CD14-positive monocyte (primary cell): ENCODE data around the gene ST6GALNAC2. TPM values are rescaled to one million over a fixed set of nuclear protein-coding genes. Genes with fewer than 3 reads are reported as not detected.

Source experiments
- DNase-seq, 3 donors: peaks; one replicate each; pipeline ENCODE4 v3.0.0-alpha.2; 2011 to 2022
- H2AFZ ChIP-seq: 2 replicates; pipeline ENCODE4 v1.6.0; 2012; ENCODE audit warnings: mild to moderate bottlenecking, low read depth, low read length, inconsistent platforms; ENCODE audit not compliant: insufficient read depth, poor library complexity, severe bottlenecking
- H3K27ac ChIP-seq, 2 donors: 1 replicate in 1 of 2; 2 replicates in 1 of 2; pipeline ENCODE4 v1.5.1; 2012 to 2013; ENCODE audit warnings: low read length in 2 of 2, control low read depth in 1 of 2, inconsistent platforms in 1 of 2, low read depth in 1 of 2, mild to moderate bottlenecking in 1 of 2
- H3K27me3 ChIP-seq, 2 donors: one replicate each; pipeline versions ENCODE4 v1.6.0 to v1.6.1; 2011 to 2013; ENCODE audit warnings: low read length in 2 of 2; ENCODE audit not compliant: control insufficient read depth in 2 of 2, insufficient read depth in 2 of 2
- H3K36me3 ChIP-seq, 2 donors: replicated peaks in 1 of 2; 1 replicate in 1 of 2; 2 replicates in 1 of 2; pipeline versions ENCODE4 v1.5.1 to v1.6.1; 2012 to 2013; ENCODE audit warnings: low read length in 2 of 2, control low read depth in 1 of 2, inconsistent platforms in 1 of 2, mild to moderate bottlenecking in 1 of 2; ENCODE audit not compliant: insufficient read depth in 2 of 2, control insufficient read depth in 1 of 2
- H3K4me1 ChIP-seq, 2 donors: 1 replicate in 1 of 2; 2 replicates in 1 of 2; pipeline versions ENCODE4 v1.5.1 to v1.6.1; 2012 to 2013; ENCODE audit warnings: low read length in 2 of 2, control low read depth in 1 of 2, inconsistent platforms in 1 of 2, mild to moderate bottlenecking in 1 of 2, moderate library complexity in 1 of 2; ENCODE audit not compliant: insufficient read depth in 2 of 2, control insufficient read depth in 1 of 2
- H3K4me2 ChIP-seq: replicated peaks from 2 replicates; pipeline ENCODE3; 2012; ENCODE audit warnings: low read length, moderate library complexity, mild to moderate bottlenecking; ENCODE audit not compliant: poor library complexity, severe bottlenecking; ENCODE audit errors: extremely low read depth
- H3K4me3 ChIP-seq, 3 experiments: fragments of 200-600 bp in 1 of 3; sonication (generic) in 1 of 3; replicated peaks in 1 of 3; 1 replicate in 2 of 3; 2 replicates in 1 of 3; pipeline ENCODE4 v1.5.1; 2011 to 2013; ENCODE audit warnings: low read length in 3 of 3, mild to moderate bottlenecking in 3 of 3, control low read depth in 2 of 3, low read depth in 2 of 3, inconsistent platforms in 1 of 3, moderate library complexity in 1 of 3
- H3K79me2 ChIP-seq: 2 replicates; pipeline ENCODE4 v1.6.0; 2012; ENCODE audit warnings: mild to moderate bottlenecking, control low read depth, inconsistent platforms, low read length, moderate library complexity; ENCODE audit not compliant: insufficient read depth
- H3K9ac ChIP-seq: 2 replicates; pipeline ENCODE4 v1.6.0; 2017; ENCODE audit warnings: low read length, mild to moderate bottlenecking; ENCODE audit not compliant: insufficient read depth, poor library complexity, severe bottlenecking
- H3K9me3 ChIP-seq, 2 donors: replicated peaks in 1 of 2; 1 replicate in 1 of 2; 2 replicates in 1 of 2; pipeline versions ENCODE4 v1.5.1 to v1.6.1; 2012 to 2013; ENCODE audit warnings: low read length in 2 of 2, control low read depth in 1 of 2; ENCODE audit not compliant: control insufficient read depth in 1 of 2, insufficient read depth in 1 of 2
- H4K20me1 ChIP-seq: 2 replicates; pipeline ENCODE4 v1.6.0; 2012; ENCODE audit warnings: mild to moderate bottlenecking, low read length, control low read depth, moderate library complexity; ENCODE audit not compliant: insufficient read depth
- H3K27ac Mint-ChIP-seq, 7 donors: one replicate each; pipeline ENCODE4 v1.8.0; 2020; ENCODE audit warnings: mild to moderate bottlenecking in 7 of 7, mixed read lengths in 7 of 7, moderate library complexity in 6 of 7, inconsistent platforms in 2 of 7
- H3K27me3 Mint-ChIP-seq, 3 donors: one replicate each; pipeline ENCODE4 v1.8.0; 2021 to 2022; ENCODE audit warnings: low read depth in 3 of 3, mild to moderate bottlenecking in 3 of 3, mixed read lengths in 3 of 3, moderate library complexity in 3 of 3, inconsistent platforms in 1 of 3
- H3K36me3 Mint-ChIP-seq, 2 donors: one replicate each; pipeline ENCODE4 v1.8.0; 2020; ENCODE audit warnings: mixed read lengths in 2 of 2, inconsistent platforms in 1 of 2, mild to moderate bottlenecking in 1 of 2
- H3K4me1 Mint-ChIP-seq: one replicate; pipeline ENCODE4 v1.8.0; 2020; ENCODE audit warnings: mild to moderate bottlenecking, mixed read lengths
- H3K4me3 Mint-ChIP-seq, 2 donors: one replicate each; pipeline ENCODE4 v1.8.0; 2020; ENCODE audit warnings: mild to moderate bottlenecking in 2 of 2, mixed read lengths in 2 of 2, moderate library complexity in 1 of 2
- H3K9me3 Mint-ChIP-seq, 7 donors: one replicate each; pipeline ENCODE4 v1.8.0; 2020 to 2022; ENCODE audit warnings: mixed read lengths in 7 of 7, mild to moderate bottlenecking in 6 of 7, moderate library complexity in 6 of 7, inconsistent platforms in 2 of 7
- CTCF ChIP-seq: fragments of 200-600 bp; IDR thresholded peaks from one replicate; pipeline ENCODE4 v1.8.0; 2022; ENCODE audit warnings: antibody characterized with exemption, mild to moderate bottlenecking
- WGBS: methylation state at CpG from one replicate; pipeline ENCODE4 v1.1.5; 2013; ENCODE audit warnings: missing lambda C conversion rate; ENCODE audit not compliant: insufficient coverage; 5-methylcytosine and 5-hydroxymethylcytosine counted together
- intact Hi-C, 2 donors: fragments of 100-400 bp; cut with micrococcal nuclease; formaldehyde crosslinking; loops; one replicate each; pipeline versions ENCODE4 v1.15.0 to v1.15.1; 2023
- polyA plus RNA-seq, 3 donors: library from polyadenylated mRNA; depleted of rRNA in 1 of 3; unstranded in 2 of 3; stranded (reverse) in 1 of 3; fragments of 300-500 nt in 2 of 3; fragments of >200 nt in 1 of 3; fragmentation: Illumina TruSeq in 2 of 3; gene quantifications; 1 replicate in 2 of 3; 2 replicates in 1 of 3; pipeline ENCODE4 v1.2.3, GENCODE V29; 2012 to 2021

Gene ST6GALNAC2
- polyA plus RNA-seq, 3 donors = 8.3 to 11.8 (median 11.8) TPM

- no peak overlapping the region for H3K4me3 Mint-ChIP-seq
- no peak overlapping the region for H3K4me2 ChIP-seq
- no peaks in the 10 kb centered on the region for H4K20me1 ChIP-seq
- no peak overlapping the region for H2AFZ ChIP-seq
- H3K9me3 Mint-ChIP-seq = no peaks in the 10 kb centered on the region
- no peaks in the 10 kb centered on the region for H3K9me3 ChIP-seq
- WGBS = 57% methylated on average over 8 of the region's 11 CpGs
- peaks cover 1 to 7% (median 7%) of the 10 kb centered on the region in 3 donors for H3K27me3 Mint-ChIP-seq
- no peaks in the 10 kb centered on the region for H3K27me3 ChIP-seq
- H3K4me1 Mint-ChIP-seq = peaks cover 8% of the 10 kb centered on the region
- intact Hi-C loops = no loop called here
- H3K9ac ChIP-seq = no peak overlapping the region
- H3K4me3 ChIP-seq = no peak overlapping the region
- H3K36me3 Mint-ChIP-seq = no peaks in the 10 kb centered on the region
- no peaks in the 10 kb centered on the region for H3K36me3 ChIP-seq
- DNase-seq = no peak
- no peak overlapping the region for H3K27ac Mint-ChIP-seq
- H3K4me1 ChIP-seq = no peaks in the 10 kb centered on the region
- H3K27ac ChIP-seq = no peak overlapping the region
- TF ChIP-seq CTCF = no peak
- H3K79me2 ChIP-seq = no peaks in the 10 kb centered on the region
Measured at GRCh38 chr17:76626442-76626841, 40.8 kb upstream of the ST6GALNAC2 start.

GRCh38 chr17:76625496-76625895 is 39.8 kb upstream of the ST6GALNAC2 start:
- no peaks in the 10 kb centered on the region for H4K20me1 ChIP-seq
- no peak overlapping the region for H3K27ac ChIP-seq
- 94% methylated on average over 3 of the region's 6 CpGs for WGBS
- Mint-ChIP-seq H3K4me3 (no peak overlapping the region), H3K9me3 (no peaks in the 10 kb centered on the region), H3K4me1 (peaks cover 8% of the 10 kb centered on the region), H3K27me3 (peaks cover 1 to 7% (median 7%) of the 10 kb centered on the region in 3 donors), H3K36me3 (no peaks in the 10 kb centered on the region), H3K27ac (no peak overlapping the region)
- H3K4me3 ChIP-seq = no peak overlapping the region
- no peaks in the 10 kb centered on the region for H3K27me3 ChIP-seq
- H3K4me1 ChIP-seq = no peaks in the 10 kb centered on the region
- no peak overlapping the region for H2AFZ ChIP-seq
- TF ChIP-seq CTCF = no peak
- H3K36me3 ChIP-seq = no peaks in the 10 kb centered on the region
- H3K79me2 ChIP-seq = no peaks in the 10 kb centered on the region
- intact Hi-C loops = loop anchor here in 1 of 2 donors (2.0 kb wide), 1 partner anchor 101 kb away; no protein-coding TSS in a partner anchor
- H3K4me2 ChIP-seq = no peak overlapping the region
- no peaks in the 10 kb centered on the region for H3K9me3 ChIP-seq
- no peak overlapping the region for H3K9ac ChIP-seq
- DNase-seq = no peak
